Hepatocyte (in vitro differentiated cells): ENCODE measurements around the gene POFUT1. TPM values are rescaled to one million over a fixed set of nuclear protein-coding genes. Genes with fewer than 3 reads are reported as not detected.

Experiments used
- DNase-seq: peaks from one replicate; pipeline ENCODE4 v3.0.0-alpha.2; 2016; ENCODE audit warnings: low spot score
- H2AFZ ChIP-seq: fragments of 200-600 bp; sonication (generic); 2 replicates; pipeline ENCODE4 v1.6.0; 2016; ENCODE audit warnings: antibody characterized with exemption, mild to moderate bottlenecking
- H3K27ac ChIP-seq: fragments of 200-600 bp; sonication (generic); 2 replicates; pipeline ENCODE4 v1.5.1; 2016; ENCODE audit warnings: mild to moderate bottlenecking
- H3K27me3 ChIP-seq: fragments of 200-600 bp; sonication (generic); 2 replicates; pipeline ENCODE4 v1.6.1; 2016
- H3K36me3 ChIP-seq: fragments of 200-600 bp; sonication (generic); replicated peaks from 2 replicates; pipeline ENCODE4 v1.5.1; 2016; ENCODE audit warnings: low read depth; ENCODE audit not compliant: insufficient read depth
- H3K4me1 ChIP-seq: fragments of 200-600 bp; sonication (generic); 2 replicates; pipeline ENCODE4 v1.5.1; 2016; ENCODE audit warnings: mild to moderate bottlenecking, moderate library complexity; ENCODE audit not compliant: insufficient read depth
- H3K4me2 ChIP-seq: fragments of 200-600 bp; sonication (generic); 2 replicates; pipeline ENCODE4 v1.6.0; 2016
- H3K4me3 ChIP-seq: fragments of 200-600 bp; sonication (generic); 2 replicates; pipeline ENCODE4 v1.5.1; 2016; ENCODE audit warnings: mild to moderate bottlenecking
- H3K79me2 ChIP-seq: fragments of 200-600 bp; sonication (generic); 2 replicates; pipeline ENCODE4 v1.6.0; 2017; ENCODE audit warnings: mild to moderate bottlenecking
- H3K9me2 ChIP-seq: fragments of 200-600 bp; sonication (generic); replicated peaks from 2 replicates; pipeline ENCODE4 v1.6.0; 2017; ENCODE audit warnings: mild to moderate bottlenecking; ENCODE audit not compliant: insufficient read depth
- H3K9me3 ChIP-seq: fragments of 200-600 bp; sonication (generic); 2 replicates; pipeline ENCODE4 v1.5.1; 2016; ENCODE audit warnings: low read depth, mild to moderate bottlenecking
- H4K20me1 ChIP-seq: fragments of 200-600 bp; sonication (generic); 2 replicates; pipeline ENCODE4 v1.6.0; 2016; ENCODE audit warnings: mild to moderate bottlenecking; ENCODE audit not compliant: insufficient read depth, poor library complexity, severe bottlenecking
- CTCF ChIP-seq: fragments of 200-600 bp; sonication (generic); IDR thresholded peaks from 2 replicates; pipeline ENCODE4 v1.5.1; 2016; ENCODE audit warnings: antibody characterized with exemption, mild to moderate bottlenecking; ENCODE audit not compliant: poor library complexity
- EZH2 ChIP-seq: fragments of 200-600 bp; sonication (generic); IDR thresholded peaks from 2 replicates; pipeline ENCODE4 v1.6.1; 2016; ENCODE audit warnings: antibody characterized with exemption, mild to moderate bottlenecking, borderline replicate concordance
- EZH2phosphoT487 ChIP-seq: fragments of 200-600 bp; sonication (generic); IDR thresholded peaks from one replicate; pipeline ENCODE4 v1.6.1; 2018; ENCODE audit warnings: antibody characterized with exemption, mild to moderate bottlenecking, low read depth, moderate library complexity; ENCODE audit not compliant: unreplicated experiment, severe bottlenecking
- WGBS: methylation state at CpG from one replicate; pipeline ENCODE4 v1.1.6; 2016; ENCODE audit warnings: low lambda C conversion rate; ENCODE audit errors: missing lambda C conversion rate; 5-methylcytosine and 5-hydroxymethylcytosine counted together
- polyA plus RNA-seq: library from polyadenylated mRNA; unstranded; fragments of >200 nt; fragmentation: Nextera tagmentation; extraction: Ambion mirVana; gene quantifications from 2 replicates; pipeline ENCODE4 v1.2.1, GENCODE V29; 2016
- total RNA-seq: library from RNA; depleted of rRNA; stranded (reverse); fragments of >200 nt; gene quantifications from 2 replicates; pipeline ENCODE4 v1.2.3, GENCODE V29; 2014

The POFUT1 gene
- total and polyA plus RNA-seq, 2 experiments from 2014 or later: 42.0 to 81.4 TPM

DNA sequence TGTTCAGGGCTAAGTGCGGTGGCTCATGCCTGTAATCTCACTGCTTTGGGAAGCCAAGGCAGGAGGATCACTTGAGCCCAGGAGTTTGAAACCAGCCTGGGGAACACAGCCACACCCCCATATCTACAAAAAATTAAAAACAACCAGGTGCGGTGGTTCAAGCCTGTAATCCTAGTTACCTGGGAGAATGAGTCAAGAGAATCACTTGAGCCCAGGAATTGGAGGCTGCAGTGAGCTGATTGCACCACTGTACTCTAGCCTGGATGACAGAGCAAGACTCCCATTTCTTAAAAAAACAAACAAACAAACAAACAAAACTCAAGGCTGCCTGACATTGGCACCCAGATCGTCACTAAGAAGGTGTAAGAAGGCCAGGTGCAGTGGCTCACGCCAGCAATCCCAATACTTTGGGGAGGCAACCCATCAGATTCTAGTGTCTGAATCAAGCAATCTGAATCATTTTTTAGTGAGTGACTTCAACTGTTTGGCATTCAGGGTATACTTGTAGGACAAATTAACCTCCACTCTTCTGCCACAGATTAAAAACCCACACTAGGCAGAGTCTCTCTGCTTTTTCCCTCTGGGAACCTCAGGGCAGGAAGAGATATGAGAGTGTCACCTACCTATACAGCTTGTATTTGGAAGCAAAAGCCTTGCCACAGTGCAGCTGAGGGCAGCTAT lies 6.2 kb upstream of the POFUT1 start:
- H3K27me3 ChIP-seq: no peaks in the 10 kb centered on the region
- H3K27ac ChIP-seq: peak overlapping the region; percentile 99
- no peak overlapping the region for H3K4me2 ChIP-seq
- TF ChIP-seq CTCF (no peak), EZH2phosphoT487 (no peak), EZH2 (no peak)
- H3K4me3 ChIP-seq: no peak overlapping the region
- peaks cover 56% of the 10 kb centered on the region for H4K20me1 ChIP-seq
- H3K4me1 ChIP-seq: peaks cover 61% of the 10 kb centered on the region
- H3K79me2 ChIP-seq: peaks cover 98% of the 10 kb centered on the region
- 92% methylated on average over 4 of the region's 4 CpGs for WGBS
- no peaks in the 10 kb centered on the region for H3K9me2 ChIP-seq
- DNase-seq: no peak
- H3K36me3 ChIP-seq: no peaks in the 10 kb centered on the region
- no peaks in the 10 kb centered on the region for H3K9me3 ChIP-seq
- H2AFZ ChIP-seq: no peak overlapping the region

GRCh38 chr20:32201977-32202363 lies 5.7 kb upstream of the POFUT1 start:
- Histone ChIP-seq H3K27ac (peak overlapping the region; percentile 99), H3K79me2 (peaks cover 100% of the 10 kb centered on the region), H3K4me2 (peak overlapping the region; percentile 90), H4K20me1 (peaks cover 54% of the 10 kb centered on the region), H3K9me2 (no peaks in the 10 kb centered on the region), H3K4me3 (no peak overlapping the region), H3K27me3 (no peaks in the 10 kb centered on the region), H2AFZ (no peak overlapping the region), H3K9me3 (no peaks in the 10 kb centered on the region), H3K36me3 (no peaks in the 10 kb centered on the region), H3K4me1 (peaks cover 64% of the 10 kb centered on the region)
- DNase-seq: no peak
- WGBS: 94% methylated on average over 8 of the region's 8 CpGs
- no peak for TF ChIP-seq EZH2phosphoT487
- no peak for TF ChIP-seq CTCF
- TF ChIP-seq EZH2: no peak

GRCh38 chr20:32203356-32204204 lies 4.1 kb upstream of the POFUT1 start:
- peaks cover 97% of the 10 kb centered on the region for H3K79me2 ChIP-seq
- 70% methylated on average over 11 of the region's 11 CpGs for WGBS
- DNase-seq: peak; percentile 77
- H2AFZ ChIP-seq: no peak overlapping the region
- H3K9me2 ChIP-seq: no peaks in the 10 kb centered on the region
- no peak overlapping the region for H3K4me3 ChIP-seq
- peaks cover 69% of the 10 kb centered on the region for H3K4me1 ChIP-seq
- peak overlapping the region; percentile 90 for H3K4me2 ChIP-seq
- H4K20me1 ChIP-seq: peaks cover 42% of the 10 kb centered on the region
- no peak for TF ChIP-seq EZH2
- no peak for TF ChIP-seq EZH2phosphoT487
- no peak for TF ChIP-seq CTCF
- no peaks in the 10 kb centered on the region for H3K27me3 ChIP-seq
- H3K27ac ChIP-seq: peak overlapping the region; percentile 99
- H3K9me3 ChIP-seq: no peaks in the 10 kb centered on the region
- no peaks in the 10 kb centered on the region for H3K36me3 ChIP-seq
